Measurements from ENCODE around the gene OR52A1.
"Not testable (repeated sequence)": the region's sequence is repeated elsewhere in the genome, so short reads cannot be mapped to it uniquely, and the experiment has no call there.

Gene OR52A1

DNA sequence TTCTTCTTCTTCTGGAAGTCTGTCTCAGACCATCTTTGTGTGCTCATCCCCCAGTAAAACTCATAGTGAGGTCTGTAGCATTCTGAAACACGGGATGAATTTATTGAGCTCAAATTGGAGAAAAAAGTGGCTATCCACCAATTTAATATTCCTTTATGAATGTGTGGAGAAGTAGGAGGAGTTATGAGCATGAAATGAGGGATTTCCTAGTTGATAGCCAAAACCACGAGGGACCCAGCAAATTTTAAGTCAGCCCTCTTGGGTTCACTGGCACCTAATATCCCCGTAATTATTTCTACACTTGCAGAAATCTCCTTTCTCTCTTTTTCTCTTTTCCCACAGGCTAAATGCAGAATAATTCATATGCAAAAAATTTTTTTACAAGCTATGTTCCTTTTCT lies at the start of gene OR52A1:
Gene OR52A1, minus strand, starts transcription at position 101 of the 400 bp plus-strand sequence. CDS start 2,388 bp downstream, outside the sequence.
- no peak for DNase-seq

DNA sequence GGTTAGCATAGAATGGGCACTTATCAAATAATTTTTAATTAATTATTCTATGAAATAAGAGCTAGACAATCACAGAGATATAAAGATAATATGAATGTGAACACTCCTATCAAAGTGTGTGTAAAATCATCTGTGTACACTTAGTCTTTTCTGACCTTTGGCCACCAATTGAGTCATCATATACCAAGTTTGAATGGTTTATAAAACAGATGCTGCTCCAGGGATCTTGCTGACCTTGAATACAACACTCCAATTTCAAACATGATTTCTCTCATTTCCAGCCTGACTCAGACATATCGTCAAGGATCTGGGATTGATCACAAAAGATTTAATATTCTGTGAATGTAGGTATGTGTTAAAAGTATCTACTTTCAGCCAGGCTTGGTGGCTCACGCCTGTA lies 48.8 kb upstream of the OR52A1 start:
- DNase-seq = no peak

DNA sequence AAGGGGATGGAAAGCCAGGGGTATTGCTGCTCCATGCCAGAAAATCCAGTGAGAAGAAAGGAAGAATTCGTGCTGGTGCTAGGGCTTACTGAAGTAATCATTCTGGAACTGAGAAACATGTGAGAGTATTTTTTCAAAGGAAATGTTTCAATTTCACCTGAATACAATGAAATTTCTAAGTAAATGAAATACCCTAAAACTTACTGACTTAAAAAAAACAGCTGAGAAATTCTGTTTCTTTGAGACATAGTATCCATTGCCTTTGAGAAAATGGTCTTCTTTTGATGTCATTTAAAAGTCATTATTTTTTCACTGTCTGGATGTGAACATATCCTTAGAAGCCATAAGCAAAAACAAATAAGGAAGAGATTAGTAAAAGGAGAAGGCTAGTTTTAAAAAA lies 46.0 kb upstream of the OR52A1 start, which contains the start of gene OR51V1:
Gene OR51V1, minus strand, starts transcription at position 101 of the 400 bp plus-strand sequence. Its CDS starts 0 bp downstream, at position 101.
- no peak for DNase-seq

DNA sequence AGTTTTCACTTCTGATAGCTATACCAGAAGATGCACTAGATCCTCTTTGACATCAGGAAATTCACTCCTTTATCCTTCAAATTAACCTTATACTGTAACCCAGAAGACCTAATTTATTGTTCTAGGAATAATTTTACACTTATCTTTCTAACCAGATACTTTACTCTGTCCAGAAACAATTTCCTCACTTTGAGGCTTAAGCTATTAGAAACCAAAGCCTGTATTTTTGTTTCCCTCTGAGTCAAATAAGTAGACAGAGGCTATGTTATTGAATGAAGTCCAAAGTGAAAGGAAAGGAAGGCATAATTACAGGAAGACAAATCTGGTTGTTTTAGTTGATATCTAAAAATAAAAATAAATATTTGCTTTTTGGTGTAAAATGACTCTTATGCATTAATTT lies 43.7 kb upstream of the OR52A1 start:
- DNase-seq = no peak

DNA sequence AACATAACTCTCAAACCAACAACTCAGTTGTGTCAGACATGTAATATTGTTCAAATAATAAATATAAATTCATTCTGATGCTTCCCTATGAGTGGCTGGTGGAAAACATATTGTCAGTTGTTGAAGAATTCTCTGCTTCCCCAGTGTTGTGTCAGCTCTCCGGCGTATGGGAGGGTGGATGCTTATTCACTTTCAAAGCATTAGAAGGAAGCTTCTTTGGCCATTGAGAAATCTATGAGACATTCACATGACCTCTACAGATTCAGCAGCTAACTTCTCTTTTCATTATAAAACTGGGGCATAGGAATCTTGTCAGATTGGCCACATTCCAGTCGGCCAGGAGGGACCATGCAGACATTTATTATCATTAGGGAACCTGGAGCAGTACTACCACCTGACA lies 43.0 kb upstream of the OR52A1 start:
- no peak for DNase-seq

DNA sequence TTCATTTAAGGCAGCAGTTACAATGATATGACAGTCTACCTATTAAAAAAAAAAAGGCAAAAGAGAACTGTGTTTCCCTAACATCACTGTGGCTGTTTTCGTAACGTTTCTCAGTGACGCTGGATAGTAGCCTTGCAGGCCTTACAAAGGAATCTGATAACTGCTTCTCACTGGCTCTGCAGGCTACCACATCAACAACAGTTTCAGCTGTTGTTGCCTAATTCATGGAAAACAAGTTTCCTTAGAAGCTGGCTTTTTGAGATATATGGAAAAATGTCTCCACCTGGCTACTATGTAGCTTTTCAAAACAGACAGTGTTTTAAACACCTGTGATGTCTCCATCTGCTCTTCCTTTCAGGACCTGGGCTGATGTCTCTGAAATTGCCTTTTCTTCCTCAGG lies 42.2 kb upstream of the OR52A1 start:
- DNase-seq = no peak

DNA sequence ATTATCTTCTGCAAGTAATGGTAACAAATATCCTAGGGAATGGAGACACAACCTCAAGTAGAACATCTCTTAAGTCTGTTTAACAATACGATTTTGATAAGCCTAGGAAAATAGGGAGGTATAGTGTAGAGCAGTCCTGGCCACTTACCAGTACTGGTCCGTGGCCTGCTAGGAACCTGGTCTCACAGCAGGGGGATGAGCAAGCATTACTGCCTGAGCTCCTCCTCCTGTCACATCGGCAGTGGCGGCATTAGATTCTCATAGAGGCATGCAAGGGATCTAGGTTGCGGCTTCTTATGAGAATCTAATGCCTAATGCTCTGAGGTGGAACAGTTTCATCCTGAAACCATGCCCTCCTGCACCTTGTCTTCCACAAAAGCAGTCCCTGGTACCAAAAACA lies 41.5 kb upstream of the OR52A1 start:
- no peak for DNase-seq

DNA sequence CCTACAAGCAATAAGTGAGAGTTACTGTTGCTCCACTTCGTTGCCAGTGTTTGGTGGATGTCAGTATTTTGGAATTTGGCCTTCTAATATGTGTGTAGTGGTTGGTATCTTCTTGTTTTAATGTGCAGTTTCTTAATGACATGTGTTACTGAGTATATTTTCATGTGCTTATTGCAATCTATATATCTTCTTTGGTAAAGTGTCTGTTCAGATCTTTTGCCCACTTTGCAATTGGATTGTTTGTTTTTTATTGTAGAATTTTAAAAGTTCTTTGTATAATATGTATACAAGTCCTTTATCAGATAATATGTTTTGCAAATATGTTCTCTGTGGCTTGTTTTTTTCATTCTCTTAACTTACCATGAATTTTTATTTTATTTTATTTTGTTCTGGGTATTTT lies 38.2 kb upstream of the OR52A1 start:
- no peak for DNase-seq

DNA sequence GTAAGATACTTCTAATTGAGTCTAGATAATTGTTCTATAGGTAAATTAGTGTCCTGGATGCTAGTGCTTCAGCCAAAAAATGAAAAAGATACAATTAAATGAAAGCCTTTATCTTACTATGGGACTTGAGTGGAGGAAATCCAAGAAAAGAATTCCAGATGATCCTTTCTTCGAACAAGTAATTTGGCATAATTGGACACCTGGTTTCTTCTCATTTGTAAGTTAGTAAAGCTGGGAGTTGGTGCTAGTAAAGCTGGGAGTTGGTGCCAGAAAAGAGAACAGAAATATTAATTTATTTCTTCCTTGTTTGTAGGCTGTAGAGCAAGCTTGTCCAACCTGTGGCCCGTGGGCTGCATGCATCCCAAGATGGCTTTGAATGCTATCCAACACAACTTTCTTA lies 33.6 kb upstream of the OR52A1 start:
- DNase-seq = no peak

DNA sequence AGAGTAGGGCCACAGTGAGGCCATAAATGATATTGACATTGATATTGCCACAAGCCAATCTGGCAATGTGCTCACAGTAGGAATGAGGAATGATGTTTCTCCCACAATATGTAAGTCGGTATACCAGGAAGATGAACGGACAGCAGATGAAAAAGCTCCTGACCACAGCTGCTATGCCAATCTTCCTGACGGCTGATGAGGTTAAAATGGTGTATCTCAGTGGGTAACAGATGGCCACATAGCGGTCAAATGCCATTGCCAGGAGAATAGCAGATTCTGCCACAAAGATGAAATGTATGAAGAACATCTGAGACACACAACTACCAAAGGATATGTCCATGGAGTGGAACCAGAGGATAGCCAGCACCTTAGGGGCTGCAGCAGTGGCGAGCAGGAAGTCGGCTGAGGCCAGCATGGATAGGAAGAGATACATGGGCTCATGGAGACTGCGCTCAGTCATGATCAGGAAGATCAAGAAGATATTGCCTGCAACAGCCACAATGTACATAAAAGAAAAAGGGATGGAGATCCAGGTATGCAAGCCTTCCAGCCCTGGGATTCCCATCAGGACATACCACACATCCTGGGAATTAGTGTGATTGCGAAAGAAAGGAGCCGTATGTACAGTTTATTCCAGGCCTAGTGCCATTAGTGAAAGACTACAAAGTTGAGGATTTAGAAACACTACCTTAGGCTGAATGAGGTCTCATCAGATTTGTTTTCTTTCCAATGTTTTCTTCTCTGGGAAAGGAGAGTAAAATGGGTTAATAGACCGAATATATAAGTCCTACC lies 23.7 kb upstream of the OR52A1 start:
- DNase-seq = no peak

DNA sequence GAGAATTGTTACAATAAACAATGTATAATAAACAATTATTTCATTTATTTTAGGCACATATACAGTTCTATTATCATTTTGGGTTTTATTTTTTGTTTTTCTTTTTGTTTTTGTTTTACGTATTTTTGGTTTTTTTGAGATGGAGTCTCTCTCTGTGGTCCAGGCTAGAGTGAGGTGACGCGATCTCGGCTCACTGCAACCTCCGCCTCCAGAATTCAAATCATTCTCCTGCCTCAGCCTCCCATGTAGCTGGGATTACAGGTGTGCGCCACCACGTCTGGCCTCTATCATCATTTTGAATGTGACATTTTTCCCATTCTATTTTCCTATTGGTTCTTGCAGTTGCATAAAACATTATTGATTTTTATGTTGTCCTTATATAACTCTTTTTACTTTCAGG lies 20.4 kb upstream of the OR52A1 start:
- DNase-seq = no peak

DNA sequence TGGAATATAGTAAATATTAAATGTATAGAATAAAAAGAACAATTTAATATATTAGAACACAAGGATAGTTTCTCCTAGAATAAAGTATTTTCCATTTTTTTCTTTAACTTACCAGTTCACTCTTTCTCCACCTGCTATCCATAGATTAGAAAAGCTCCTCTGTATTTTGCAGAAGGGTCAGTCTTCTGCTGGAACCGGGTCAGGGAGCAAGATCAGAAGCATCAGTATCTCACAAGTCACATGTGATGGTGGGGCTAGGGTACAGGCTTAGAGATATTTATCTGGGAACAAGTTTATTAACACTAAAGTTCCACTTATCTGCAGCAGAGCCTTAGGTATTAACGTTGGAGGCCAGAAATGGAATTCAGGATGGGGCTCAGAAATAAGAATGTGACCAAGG lies 17.3 kb upstream of the OR52A1 start:
- DNase-seq = no peak

DNA sequence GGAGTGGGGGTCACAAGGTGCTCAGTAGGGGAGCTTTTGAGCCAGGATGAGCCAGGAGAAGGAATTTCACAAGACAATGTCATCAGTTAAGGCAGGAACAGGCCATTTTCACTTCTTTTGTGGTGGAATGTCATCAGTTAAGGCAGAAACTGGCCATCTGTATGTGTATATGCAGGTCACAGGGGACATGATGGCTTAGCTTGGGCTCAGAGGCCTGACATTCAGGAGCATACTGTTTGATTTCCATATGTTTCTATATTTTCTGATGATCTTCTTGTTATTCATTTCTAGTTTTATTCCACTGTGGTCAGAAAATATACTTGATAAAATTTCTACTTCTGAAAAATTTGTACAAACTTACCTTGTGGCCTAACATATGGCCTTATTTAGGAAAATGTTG lies 11.3 kb upstream of the OR52A1 start:
- DNase-seq = not testable (repeated sequence)

DNA sequence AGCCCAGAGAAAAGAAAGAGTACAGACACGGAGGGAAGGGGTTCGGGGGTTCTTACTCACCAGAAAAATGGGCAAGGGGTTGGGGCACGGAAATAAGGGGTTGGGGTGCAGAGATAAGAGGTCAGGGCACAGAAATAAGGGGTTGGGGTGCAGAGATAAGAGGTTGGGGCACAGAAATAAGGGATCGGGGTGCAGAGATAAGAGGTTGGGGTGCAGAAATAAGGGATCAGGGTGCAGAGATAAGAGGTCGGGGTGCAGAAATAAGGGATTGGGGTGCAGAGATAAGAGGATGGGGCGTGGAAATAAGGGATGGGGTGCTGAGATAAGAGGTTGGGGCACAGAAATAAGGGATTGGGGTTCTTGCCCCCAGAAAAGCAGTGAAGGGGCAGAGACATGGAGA lies 10.2 kb upstream of the OR52A1 start:
- DNase-seq = not testable (repeated sequence)

DNA sequence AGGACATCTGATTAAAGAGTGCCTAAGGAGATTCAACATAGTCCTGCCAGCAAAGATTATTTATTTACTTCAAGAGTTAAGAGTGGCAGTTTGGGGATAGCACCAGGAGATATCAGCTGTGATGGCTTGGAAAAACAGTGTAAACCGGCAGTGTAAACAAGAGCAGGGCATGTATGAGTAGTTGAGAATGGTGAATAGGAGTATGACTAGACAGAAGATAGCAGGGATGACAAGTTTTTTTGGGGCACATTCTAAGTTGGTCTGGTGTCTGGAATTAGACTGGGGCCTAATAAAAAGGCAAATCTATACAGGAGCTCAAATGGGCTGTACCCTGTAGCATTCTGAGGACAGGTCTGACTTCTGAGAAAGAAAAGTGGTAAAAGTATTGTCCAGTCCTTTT lies 6.5 kb upstream of the OR52A1 start:
- DNase-seq = not testable (repeated sequence)

DNA sequence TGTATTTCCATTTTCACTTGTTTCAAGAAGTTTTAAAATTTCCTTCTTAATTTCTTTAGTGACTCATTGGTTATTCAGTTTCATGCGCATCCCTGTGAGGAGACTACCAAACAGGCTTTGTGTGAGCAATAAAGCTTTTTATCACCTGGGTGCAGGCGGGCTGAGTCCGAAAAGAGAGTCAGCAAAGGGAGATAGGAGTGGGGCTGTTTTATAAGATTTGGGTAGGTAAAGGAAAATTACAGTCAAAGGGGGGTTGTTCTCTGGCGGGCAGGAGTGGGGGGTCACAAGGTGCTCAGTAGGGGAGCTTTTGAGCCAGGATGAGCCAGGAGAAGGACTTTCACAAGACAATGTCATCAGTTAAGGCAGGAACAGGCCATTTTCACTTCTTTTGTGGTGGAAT lies 5.7 kb upstream of the OR52A1 start:
- not testable (repeated sequence) for DNase-seq

DNA sequence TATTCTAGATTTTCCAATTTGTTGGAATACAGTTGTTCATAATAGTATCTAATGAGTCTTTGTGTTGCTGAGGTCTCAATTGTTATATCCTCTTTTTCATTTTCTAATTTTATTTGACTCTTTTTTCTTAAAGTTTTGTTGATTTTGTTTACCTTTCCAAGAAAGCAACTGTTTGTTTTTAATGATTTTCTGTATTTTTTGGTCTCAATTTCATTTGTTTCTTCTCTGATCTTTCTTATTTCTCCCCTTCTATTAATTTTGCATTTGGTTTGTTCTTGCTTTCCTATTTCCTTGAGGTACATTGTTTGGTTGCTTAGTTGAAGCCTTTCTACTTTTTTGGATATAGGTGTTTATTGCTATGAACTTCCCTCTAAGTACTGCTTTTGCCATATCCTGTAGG lies 5.2 kb upstream of the OR52A1 start:
- no peak for DNase-seq

DNA sequence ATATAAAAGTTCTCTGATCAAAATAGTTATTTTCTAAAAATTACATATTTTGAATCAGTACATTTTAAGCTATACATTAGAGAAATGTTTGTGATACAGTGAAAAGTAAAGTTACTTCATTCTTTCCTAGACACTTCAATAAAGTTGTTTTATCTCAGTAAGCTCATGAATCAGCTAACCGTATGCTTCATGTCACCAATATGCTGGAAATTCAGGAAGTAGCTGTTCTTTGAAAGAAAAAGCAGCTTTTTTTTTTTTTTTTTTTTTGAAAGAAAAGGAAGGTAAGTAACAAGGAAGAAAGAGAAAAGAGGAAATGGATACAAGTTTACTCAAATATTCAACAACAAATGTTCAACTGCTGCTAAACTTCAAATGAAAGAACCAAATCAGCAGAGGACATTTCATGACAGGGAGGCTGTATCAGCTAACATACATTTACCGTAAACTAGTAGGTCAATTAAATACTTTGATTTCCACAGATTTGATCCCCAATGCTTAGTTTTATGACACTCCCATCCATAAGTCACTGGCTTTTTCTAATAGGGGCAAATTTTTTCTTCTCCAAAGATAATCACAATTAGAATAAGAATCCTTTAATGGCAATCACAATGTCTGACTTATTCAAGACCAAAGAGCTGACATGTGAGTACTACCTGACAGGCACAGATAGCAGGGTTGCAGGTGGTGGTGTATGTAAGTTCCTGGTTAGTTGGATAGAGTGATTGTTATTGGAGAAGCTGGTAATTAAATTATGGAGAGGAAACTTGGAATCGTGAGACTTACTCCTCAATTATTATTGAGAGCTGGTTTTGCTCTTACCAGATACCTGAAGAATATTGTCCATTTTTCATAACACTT lies 754 bp downstream of the OR52A1 start:
- DNase-seq = no peak

DNA sequence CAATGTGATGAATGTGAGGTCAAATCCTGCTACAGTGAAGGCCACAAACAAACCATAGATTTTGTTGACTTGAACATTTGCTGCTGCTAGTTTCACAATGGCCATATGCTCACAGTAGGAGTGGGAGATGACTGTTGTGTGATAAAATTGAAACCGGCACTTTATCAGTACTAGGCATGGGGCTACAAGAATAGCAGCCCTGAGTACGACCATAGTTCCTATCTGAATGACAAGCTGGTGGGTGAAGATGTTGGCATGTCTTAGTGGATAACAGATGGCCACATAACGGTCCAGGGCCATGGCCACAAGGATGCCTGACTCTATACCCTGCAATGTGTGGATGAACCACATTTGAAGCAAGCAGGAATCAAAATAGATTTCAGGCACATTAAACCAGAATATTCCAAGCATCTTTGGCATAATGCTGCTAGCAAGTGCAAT lies 2.8 kb downstream of the OR52A1 start:
- no peak for DNase-seq

DNA sequence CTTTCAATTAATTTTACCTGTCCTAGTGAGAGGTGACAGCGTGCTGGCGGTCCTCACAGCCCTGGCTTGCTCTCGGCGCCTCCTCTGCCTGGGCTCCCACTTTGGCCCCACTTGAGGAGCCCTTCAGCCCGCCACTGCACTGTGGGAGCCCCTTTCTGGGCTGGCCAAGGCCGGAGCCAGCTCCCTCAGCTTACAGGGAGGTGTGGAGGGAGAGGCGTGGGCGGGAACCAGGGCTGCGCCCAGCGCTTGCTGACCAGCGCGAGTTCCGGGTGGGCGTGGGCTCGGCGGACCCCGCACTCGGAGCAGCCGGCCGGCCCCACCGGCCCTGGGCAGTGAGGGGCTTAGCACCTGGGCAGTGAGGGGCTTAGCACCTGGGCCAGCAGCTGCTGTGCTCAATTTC lies 10.4 kb downstream of the OR52A1 start:
- not testable (repeated sequence) for DNase-seq

DNA sequence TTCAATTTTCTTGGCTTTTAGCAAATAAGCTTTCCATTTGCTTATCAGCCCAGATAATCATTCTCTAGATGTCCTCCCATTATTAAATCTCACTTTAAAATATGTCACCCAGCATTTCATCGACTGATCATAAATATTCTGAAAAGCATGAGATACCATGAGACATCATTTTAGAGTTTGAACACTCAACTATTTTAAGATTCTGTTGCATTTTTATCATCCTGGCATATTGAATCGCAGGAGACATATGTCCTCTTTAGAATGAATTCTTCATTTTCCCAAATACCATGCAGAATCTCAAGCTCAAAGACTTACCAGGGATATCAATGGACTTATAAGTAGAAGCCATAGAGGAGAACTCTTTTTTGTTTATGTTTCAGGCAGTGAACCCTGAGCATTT lies 16.6 kb downstream of the OR52A1 start, which contains the start of gene OR52A5:
Gene OR52A5, minus strand, starts transcription at position 361 of the 400 bp plus-strand sequence. CDS start 5,714 bp downstream, outside the sequence.
- no peak for DNase-seq

DNA sequence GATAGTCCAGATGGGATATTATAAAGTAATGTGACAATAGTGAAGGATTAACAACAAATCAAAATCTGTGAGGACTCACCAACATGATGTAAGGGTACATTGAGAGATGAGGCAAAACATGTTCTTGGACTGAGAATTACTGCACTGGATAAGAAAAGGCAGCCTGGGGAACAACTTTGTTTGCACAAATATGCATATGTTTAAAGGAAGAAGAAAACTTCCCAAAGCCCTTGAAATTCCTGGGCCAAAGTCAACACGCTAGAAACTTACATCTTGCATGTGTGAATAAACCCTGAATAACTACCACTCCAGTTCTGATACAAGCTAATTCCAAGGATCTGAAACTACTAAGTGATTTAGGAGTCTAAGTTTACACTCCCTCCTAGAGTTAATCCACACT lies 17.5 kb downstream of the OR52A1 start:
- DNase-seq = no peak

DNA sequence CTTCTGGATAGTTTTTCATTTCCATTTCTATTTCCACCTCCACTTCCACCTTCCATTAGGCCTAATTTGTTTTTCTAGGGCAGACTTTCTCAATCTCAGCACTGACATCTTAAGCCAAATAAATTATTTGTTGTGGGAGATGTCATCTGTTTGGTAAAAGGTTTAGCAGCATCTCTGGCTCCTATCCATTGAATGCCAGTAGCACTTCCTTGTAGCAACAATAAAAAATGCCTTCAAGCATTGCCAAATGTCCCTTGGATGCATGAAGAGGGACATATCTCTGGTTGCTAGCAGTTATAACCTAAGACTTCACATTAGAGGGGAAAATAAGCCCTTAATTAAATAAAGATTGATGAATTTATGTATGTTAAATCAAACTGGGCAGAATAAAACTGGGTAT lies 18.3 kb downstream of the OR52A1 start:
- no peak for DNase-seq
